Stimulated activated CD4-positive, alpha-beta T cell treated with anti-CD3 and anti-CD28 coated beads, Interleukin-4, amount 100 ng/mL, for 24 hours (primary cell): ENCODE measurements around the gene SNRK.
A peak's percentile ranks its signal among the peaks of the same experiment; 100 is the strongest.

Experiments used
- DNase-seq: peaks from one replicate; pipeline ENCODE4 v3.0.0-alpha.2; 2020

SNRK gene

DNA sequence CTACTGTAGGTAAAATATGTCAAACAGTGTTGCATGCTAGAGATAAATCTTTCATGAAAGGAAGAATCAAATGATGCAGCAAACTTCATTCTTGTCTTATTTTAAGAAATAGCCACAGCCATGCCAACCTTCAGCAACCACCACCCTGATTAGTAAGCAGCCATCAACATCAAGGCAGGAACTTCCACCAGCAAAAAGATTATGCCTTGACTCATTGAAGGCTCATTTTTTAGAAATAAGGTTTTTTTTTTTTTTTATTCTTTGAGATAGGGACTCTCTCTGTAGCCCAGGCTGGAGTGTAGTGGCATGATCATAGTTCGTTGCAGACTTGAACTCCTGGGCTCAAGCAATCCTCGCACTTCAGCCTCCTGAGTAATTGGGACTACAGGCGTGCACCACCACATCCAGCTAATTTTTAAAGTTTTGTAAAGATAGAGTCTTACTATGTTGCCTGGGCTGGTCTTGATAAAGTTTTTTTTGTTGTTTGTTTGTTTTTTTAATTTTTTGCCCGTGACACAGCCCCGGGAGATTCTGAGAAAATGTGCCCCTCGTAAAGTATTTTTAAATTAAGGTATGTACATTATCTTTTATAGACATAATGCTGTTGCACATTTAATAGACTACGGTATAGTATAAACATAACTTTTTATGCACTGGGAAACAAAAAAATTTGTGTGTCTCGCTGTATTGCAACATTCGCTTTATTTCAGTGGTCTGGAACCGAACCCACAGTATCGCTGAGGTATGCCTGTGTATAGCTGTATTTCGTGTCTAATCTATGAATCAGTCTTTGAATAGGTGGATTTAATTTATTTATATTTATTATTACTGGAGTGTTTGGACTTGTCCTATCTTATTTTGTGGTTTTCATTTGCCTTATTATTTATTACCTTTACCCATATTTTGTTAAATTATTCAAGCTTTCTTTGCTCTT lies 23.3 kb downstream of the SNRK start:
- no peak for DNase-seq

DNA sequence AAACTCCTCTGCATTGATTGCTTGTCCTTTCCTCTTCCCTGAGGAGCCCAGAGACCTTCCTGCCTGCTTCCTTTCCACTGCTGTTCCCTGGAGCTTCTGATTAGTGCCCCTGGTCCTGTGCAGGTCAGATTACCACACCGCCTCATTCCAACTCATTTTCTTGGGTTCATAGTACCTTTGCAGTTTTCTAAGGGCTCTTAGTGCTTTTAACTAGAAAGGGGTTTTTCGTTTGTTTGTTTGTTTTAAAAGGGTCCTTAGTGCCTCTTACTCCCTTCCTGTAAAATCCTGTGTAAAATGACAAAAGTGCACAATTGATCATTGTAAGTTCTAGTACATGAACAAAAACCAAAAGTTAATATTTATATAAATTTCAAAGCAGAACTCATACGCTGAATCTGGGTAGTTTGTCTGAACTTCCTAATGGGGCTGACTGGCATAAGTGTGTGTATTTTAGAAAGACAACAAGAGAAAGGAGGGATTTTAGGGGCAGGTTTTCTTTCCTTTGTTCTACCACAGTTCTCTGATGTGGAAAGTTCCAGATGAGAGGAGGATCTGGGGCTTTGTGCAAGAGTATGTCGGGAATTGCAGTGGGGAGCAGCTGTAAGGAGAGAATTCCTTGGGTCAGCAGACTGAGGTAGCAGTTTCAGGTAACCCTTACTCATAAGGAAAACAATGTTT lies 30.6 kb downstream of the SNRK start:
- DNase-seq = no peak

DNA sequence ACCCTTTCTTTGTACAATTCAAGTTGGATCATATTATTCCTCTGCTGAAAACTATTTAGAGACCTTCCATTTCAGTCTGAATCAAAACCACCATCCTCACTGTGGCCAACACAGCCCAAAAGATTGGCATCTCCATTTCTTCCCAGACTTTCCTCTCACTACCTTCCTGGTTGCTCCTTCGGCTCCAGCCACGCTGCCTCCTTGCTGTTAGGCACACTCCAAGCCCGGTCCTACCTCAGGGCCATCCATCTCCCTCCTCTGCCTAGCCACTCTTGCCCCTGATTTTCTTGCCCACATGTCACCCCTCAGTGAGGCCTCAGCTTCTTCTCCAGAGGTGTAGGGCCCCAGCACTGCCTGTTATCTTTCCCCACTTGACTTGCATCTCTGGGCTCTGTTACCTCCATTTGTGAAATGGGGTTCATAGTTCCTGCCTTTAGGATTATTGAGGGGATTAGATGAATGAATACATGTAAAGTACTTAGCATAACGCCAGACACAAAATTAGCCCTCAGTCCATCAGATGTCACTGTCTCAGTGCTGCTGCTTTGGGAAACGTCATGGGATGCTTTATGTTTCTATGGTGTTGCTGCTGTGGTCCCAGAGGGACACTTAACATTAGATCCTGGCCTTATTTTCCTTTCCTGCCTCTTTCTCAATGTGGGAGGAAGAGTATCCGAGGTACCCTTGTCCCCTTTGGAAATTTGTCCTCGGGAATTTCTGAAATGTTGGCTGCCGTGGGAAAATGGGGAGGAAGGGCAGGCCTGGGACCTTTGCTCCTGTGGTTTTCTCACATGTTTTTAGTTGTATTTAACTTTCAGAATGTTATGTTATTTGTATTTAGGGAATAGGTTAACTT lies 31.3 kb downstream of the SNRK start:
- DNase-seq = no peak

DNA sequence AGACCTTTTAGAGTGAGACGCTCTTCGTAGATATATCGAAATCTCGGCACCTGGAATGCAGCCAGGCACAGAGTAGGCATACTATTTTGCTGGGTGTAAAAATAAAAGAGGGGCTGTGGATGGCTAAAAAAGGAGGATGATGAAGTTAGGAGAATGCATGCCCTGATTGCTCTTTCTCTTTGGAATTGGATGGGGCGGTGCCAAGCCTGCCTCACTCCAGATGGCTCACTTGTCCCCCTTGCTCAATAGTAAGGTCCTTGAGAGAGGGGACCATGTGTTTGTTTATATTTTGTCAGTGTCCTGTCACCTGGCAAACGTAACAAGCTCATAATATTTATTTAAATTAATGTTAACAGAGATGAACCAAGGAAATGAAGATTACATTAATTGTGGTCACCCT lies 33.0 kb downstream of the SNRK start:
- DNase-seq = no peak

DNA sequence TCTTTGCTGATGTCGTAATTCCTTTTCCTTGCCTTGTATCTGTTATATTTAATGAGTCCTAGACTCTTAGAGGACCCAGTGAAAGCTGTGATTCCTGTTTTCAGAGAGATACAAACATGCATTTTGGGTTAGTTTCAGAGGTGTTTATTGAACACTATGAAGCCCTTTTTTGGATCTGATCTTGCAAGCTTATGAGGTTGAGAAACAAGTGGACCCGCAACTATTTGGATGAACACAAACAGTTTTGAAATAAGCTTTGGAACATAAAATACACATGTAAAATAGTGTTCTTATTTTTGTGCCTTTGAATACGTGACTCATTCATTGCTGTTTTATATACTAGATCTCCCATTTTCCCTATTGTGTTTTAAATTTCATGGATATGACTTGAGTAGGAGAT lies 33.5 kb downstream of the SNRK start:
- no peak for DNase-seq

DNA sequence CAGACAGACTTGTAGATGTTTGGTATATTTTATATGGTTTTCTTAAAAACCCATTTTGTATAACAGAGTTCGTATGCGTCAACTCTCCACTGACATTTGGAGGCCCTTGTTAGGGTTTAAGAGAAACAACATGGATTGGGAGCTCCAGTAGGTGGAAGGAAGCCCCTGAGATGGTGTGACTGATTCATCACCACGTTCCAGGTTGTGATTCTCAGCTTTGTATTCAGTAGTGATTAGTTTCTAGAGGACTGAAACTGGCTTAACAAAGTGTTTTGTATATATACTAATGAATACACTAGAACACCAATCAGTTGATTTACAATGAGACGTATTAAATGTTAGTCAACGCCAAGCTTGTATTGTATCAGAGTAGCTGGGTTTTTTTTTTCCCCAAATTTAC lies 33.9 kb downstream of the SNRK start:
- DNase-seq = no peak

DNA sequence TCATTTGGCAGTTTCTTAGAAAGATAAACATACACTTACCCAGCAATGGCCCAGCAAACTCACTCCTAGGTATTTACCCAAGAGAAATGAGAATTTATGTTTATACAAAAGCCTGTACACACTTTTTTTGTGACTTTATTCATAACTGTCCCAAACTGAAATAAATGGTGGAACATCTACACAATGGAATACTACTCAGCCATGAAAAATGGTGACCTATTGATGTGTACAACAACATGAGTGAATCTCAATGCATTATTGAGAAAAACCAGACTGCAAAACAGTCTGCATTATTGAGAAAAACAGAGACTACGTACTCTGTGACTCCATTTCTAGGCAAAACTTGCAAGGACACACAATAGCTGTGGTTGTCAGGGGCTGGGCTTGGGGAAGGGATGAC lies 37.2 kb downstream of the SNRK start:
- DNase-seq = no peak

DNA sequence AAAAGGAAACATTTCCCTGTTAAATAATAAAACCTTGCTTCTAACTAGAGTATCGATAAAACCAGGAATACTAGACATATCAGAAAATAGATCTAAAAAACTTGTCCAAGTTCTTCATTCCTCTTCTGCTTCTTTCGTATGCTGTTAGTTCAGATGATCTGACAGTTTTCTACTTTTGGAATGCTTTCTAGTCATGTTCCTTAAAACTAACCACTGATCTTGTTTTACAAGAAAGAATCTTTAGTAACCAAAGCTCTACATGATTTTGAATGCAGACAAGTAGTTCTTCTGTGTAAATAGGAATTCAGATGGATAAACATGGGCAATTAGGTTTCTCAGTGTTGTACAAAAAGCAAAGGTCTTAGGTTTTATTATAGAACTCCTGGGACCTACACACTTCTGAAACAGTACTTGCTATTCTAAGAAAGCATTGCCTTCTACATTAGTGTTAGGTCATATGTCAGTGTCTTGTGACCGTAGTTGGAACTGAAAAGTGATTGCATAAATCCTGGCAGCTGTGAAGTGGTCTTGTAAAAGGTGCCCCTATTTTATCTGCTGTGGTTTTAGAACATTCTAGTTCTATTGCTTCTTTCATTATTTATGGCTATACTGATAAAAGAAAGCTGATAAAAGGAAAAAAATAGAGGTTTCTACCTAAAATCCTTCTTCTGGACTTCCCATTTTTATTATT lies 40.7 kb downstream of the SNRK start:
- DNase-seq = no peak

DNA sequence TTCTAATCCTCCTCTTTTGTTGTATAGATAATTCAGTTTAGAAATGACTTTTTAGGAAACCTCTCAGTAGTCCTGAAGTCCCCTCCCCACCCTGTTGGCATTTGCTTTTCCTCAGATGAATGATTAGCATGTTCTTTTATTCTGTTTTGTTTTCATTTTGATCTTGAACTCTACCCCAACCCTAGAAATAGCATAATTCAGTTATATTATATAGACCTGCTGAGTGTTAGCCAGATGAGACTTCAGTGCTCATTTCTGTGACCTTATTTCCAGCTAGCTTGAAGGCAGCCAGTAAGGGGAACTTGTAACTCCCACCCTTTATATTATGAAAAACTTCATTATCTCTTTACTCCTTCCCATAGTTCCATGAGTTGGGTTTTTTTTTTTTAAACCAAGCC lies 41.2 kb downstream of the SNRK start:
- DNase-seq = no peak

DNA sequence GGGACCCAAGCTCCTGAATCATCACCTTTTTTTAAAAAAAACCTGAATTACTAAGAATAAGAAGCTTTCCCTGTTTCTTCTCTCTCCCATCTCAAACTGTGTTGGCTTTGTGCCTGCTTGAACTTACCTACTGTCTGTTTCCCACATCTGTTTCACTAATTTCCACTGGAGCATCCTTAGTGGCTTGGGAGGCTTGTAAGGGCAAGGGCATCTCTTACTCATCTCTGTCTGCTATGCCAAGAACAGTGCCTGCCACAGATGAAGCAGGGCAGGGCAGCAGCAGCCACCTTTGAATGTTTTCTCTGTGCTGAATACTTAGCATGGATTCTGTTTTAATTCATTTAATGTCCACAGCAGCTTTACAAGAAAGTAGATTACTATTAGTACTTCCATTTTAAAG lies 42.3 kb downstream of the SNRK start:
- no peak for DNase-seq

DNA sequence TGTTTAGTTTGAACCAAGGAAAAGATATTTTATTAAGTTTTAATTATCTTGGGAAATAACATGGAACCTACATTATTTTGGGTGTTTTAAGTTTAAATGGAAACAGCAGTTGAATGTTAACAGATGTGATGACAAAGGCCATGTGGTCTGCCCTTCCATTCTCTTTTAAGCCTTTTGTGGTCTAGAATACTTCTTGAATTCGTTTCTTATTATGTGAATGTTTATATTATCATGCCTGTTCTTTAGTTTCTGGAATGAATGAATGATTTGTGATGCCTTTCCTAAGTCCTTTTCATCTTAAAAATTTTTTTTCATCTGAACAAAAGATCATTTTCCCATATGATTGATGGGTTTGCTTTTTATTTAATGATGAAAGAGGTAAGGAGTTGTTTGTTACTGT lies 44.6 kb downstream of the SNRK start:
- no peak for DNase-seq

DNA sequence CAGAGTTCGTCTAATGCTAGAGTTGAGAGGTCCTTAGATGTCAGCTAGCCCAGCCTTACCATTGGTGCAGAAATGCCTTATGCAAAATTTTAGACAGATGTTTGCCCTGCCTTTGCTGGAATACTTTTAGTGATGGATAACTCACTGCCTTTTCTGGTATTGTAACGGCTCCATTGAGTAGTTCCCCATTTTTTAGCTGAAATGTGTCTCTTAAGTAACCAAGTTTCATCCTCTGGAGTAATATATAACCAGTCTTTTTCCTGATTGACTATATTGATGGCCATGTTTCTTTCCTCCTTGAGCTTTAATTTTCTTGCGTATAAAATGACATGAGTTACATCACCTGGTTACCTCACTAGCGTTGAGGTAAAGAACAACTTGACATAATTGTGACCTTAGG lies 45.0 kb downstream of the SNRK start:
- no peak for DNase-seq

DNA sequence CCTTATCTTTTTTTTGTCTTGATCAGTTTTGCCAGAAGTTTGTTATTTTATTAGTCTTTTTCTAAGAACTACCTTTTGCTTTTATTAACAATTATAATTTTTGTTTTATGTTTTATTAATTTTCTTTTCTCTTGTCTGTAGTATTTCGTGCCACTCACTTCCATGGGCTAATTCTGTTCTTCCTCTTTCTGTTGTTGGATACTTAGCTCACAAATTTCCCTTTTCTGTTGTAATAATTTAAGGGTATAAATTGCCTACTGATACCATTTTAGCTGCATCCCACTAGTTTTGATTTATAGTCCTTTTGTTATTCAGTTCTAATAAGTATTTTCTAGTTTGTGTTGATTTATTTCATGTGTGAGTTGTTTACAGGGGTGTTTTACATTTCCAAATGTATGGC lies 48.6 kb downstream of the SNRK start:
- DNase-seq = no peak

DNA sequence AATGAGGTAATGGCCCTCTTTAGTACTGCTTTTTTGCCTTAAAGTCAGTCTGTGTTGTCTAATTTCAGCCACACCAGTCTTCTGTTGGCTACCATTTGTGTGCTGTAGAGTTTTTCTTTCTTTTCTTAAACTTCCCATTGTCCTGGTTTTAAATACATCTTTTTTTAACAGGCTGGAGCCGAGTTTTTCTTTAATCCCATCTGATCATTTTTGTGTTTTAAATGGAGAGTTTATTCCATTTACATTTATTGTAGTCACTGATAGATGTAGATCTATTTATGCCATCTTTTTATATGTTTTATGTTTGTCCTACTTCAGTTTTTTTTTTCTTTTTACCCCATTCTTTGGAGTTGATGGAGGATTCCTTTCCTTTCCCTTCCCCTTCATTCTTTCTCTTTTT lies 49.5 kb downstream of the SNRK start:
- no peak for DNase-seq

DNA sequence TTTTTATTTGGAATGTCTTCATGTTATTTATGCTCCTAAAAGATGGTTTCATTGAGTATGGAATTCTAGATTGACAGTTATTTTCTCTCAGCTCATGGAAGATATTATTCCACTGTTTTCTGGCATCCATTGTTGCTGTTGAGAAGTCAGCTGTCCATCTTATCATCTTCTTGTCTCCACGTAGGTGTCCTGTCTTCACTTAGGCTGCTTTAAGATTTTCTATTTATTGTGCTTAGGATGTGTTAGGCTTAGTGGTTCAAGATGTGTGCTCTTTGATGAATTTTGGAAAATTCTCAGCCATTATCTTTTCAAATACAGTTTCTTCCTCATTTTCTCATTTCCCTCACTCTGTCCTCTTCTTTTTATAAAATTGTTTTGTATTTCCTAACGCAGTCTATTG lies 52.0 kb downstream of the SNRK start:
- DNase-seq = no peak

DNA sequence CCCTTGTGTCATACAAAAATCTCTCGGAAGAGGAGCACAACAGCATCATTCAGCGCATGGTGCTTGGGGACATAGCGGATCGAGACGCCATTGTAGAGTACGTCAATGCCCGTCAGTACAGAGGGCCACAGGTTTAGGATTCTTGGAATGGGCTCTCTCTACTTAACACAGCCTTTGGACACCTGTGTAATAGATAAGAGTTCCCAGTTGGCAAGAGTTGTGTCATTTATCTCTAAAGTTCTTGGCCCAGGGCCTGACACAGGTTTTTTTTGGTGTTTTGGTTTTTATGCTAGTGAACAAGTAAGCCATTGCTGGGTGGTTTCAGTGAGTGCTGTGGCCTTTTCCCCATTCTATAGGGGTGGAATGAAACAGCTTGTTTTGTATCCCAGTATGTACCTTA lies 54.1 kb downstream of the SNRK start:
- no peak for DNase-seq

DNA sequence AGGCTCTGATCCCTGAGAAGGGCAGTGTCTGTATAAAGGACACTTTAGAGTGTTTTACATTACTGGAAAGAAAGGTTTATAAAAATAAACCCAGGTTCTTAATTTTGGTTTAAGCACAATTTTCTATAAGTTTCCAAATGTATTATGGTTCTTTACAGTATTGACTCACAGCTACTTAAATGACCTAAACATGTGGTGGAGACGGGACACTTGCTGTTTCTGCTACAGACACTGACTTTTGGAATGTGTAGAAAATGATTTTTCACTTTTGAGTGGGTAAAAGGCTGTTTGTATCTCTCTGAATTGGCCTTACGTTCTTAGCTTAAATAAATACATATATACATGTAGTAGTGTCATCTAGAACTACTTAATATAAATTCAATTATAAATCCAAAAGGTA lies 55.4 kb downstream of the SNRK start:
- no peak for DNase-seq

DNA sequence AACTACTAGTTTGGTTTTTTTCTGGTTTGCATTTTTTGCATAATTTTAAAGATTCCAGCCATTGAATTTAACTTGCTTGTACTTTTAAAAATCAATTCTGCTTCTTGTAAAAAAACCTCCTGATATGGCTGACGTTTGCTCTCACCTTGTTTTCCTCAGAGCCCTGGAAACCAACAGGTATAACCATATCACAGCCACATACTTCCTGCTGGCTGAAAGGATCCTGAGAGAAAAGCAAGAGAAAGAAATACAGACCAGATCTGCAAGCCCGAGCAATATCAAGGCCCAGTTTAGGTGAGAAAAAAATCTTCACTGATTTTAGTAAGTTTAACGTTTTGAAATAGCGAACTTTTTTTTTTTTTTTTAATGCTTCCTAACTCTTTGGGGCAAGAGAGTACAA lies 56.8 kb downstream of the SNRK start:
- no peak for DNase-seq

DNA sequence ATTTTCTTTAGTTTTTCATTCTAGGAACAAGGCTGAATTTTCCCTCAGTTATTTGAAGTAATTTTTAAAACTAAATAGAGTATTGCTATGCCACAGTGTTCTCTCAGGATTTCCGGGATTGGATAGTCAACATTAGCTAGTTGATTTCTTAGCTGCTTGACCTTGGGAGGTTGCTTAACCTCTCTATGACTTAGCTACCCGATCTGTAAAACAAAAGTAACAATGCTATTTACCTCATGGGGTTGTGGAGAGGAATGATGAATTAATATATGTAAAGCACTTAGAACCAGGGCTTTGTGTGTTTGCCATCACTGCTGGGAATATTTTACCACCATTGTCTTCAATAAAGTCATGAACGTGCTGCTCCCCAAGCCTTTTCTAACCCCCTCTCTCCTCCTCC lies 57.5 kb downstream of the SNRK start:
- DNase-seq = no peak

DNA sequence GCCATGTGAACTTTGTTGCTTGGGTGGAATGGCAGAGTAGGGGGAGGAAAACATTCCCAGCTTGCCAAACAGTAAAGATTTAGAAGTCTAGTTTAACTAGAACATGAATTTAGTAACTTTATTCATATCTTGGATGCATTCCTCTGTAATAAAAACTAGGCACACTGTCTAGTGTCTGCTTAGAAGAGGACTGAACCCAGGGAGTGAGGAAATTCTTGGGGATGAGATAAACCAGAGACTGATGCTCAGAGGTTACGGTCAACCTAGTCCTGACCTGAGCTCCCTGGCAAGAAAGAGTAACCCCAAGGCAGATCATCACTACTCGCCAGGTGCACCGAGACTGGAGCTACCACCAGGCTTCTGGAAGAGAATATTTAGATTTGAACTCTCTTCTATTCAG lies 58.2 kb downstream of the SNRK start:
- no peak for DNase-seq

DNA sequence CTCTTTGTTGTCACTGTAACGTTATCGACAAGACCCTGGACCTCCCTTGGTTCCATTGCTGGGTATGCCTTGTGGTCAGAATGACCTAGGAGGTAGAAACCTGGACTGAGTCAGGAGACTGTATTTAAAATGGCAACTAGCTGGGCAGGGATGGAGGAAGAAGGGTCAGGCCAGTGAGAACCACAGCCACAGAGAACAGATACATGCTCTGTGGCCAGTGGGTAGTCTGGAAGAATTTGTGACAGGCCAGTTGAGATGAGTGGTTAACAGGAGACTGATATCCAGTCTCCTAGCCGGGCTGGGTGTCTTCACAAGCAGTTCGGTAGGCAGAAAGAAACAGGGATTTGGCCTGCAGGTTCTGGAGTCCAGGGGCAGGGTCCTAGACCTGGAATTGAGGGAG lies 58.9 kb downstream of the SNRK start:
- DNase-seq = no peak

DNA sequence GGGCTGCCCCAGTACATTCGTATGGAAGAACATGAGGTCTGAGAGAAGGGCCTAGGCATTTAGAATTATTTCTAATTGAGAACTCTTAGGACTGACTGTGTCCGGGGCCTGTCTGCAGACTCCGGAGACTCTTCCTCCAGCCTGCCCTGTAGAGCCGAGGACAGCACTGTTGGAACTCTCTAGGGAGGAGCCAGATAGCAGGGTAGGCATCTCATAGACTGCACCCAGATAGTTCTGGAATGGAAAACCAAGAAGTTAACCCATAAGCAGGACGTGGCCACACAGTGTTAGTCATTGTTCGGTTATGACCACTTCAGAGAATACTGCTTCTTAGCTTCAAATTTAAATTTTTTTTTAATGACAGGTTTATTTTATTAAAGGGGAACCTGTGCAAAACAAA lies 59.5 kb downstream of the SNRK start:
- DNase-seq = peak; percentile 13
